ENCODE measurements around the gene BACH2. TPM values are rescaled to one million over a fixed set of nuclear protein-coding genes. Genes with fewer than 3 reads are reported as not detected.

BACH2 gene
- total and polyA plus RNA-seq, 7 donors = 0.12 to 16.9 (median 5.9) TPM

- H3K4me3 ChIP-seq = no peak overlapping the region
- peaks cover 0 to 20% of the 10 kb centered on the region in 2 donors for H3K36me3 ChIP-seq (ENCODE audit: insufficient read depth in 1 of 2, low read depth in 1 of 2)
- H3K4me1 ChIP-seq = no peaks in the 10 kb centered on the region
- no peaks in the 10 kb centered on the region for H3K27me3 ChIP-seq (ENCODE audit: insufficient read depth in 3 of 3, low read length in 2 of 3)
- intact Hi-C loops (cut with DNase I) = no loop called here
- no peak overlapping the region for H3K27ac ChIP-seq
- no peak for TF ChIP-seq CTCF (IDR thresholded peaks at IDR 0.05)
- DNase-seq (no peak), ATAC-seq (no peak)
- H3K9me3 ChIP-seq = no peaks in the 10 kb centered on the region
- 80 to 88% (median 87%) methylated on average over 5 of the region's 5 CpGs for WGBS, 3 donors
Observed at GRCh38 chr6:89927264-89927663, 369.4 kb downstream of the BACH2 start.

- Histone ChIP-seq H3K9me3 (no peaks in the 10 kb centered on the region), H3K36me3 (ENCODE audit: insufficient read depth in 1 of 2, low read depth in 1 of 2) (peaks cover 0 to 9% of the 10 kb centered on the region in 2 donors), H3K4me1 (no peaks in the 10 kb centered on the region), H3K27me3 (ENCODE audit: insufficient read depth in 3 of 3, low read length in 2 of 3) (no peaks in the 10 kb centered on the region), H3K27ac (no peak overlapping the region), H3K4me3 (no peak overlapping the region)
- 71 to 86% (median 85%) methylated on average over 2 of the region's 2 CpGs for WGBS, 3 donors
- intact Hi-C loops (cut with DNase I) = no loop called here
- ATAC-seq = no peak
- no peak for TF ChIP-seq CTCF (IDR thresholded peaks at IDR 0.05)
- no peak for DNase-seq
Observed at GRCh38 chr6:89925826-89926225, 370.8 kb downstream of the BACH2 start.

GRCh38 chr6:89924231-89924630, 372.4 kb downstream of the BACH2 start:
- Histone ChIP-seq H3K27ac (no peak overlapping the region), H3K27me3 (ENCODE audit: insufficient read depth in 3 of 3, low read length in 2 of 3) (no peaks in the 10 kb centered on the region), H3K4me1 (no peaks in the 10 kb centered on the region), H3K36me3 (ENCODE audit: insufficient read depth in 1 of 2, low read depth in 1 of 2) (peaks cover 0 to 3% of the 10 kb centered on the region in 2 donors), H3K9me3 (no peaks in the 10 kb centered on the region), H3K4me3 (no peak overlapping the region)
- 63 to 65% (median 64%) methylated on average over 5 of the region's 5 CpGs for WGBS, 3 donors
- no peak for TF ChIP-seq CTCF (IDR thresholded peaks at IDR 0.05)
- DNase-seq (no peak), ATAC-seq (no peak)
- intact Hi-C loops (cut with DNase I) = no loop called here

GRCh38 chr6:89921691-89922090, 375.0 kb downstream of the BACH2 start:
- Histone ChIP-seq H3K36me3 (ENCODE audit: insufficient read depth in 1 of 2, low read depth in 1 of 2) (no peaks in the 10 kb centered on the region), H3K4me3 (no peak overlapping the region), H3K4me1 (no peaks in the 10 kb centered on the region), H3K27me3 (ENCODE audit: insufficient read depth in 3 of 3, low read length in 2 of 3) (no peaks in the 10 kb centered on the region), H3K9me3 (peaks cover 5% of the 10 kb centered on the region), H3K27ac (no peak overlapping the region)
- 88 to 96% (median 92%) methylated on average over 10 of the region's 10 CpGs for WGBS, 3 donors
- no peak for TF ChIP-seq CTCF (IDR thresholded peaks at IDR 0.05)
- ATAC-seq (no peak), DNase-seq (no peak)
- intact Hi-C loops (cut with DNase I) = no loop called here

GRCh38 chr6:89921197-89921596, 375.4 kb downstream of the BACH2 start:
- Histone ChIP-seq H3K9me3 (peaks cover 10% of the 10 kb centered on the region), H3K4me3 (no peak overlapping the region), H3K4me1 (no peaks in the 10 kb centered on the region), H3K27me3 (ENCODE audit: insufficient read depth in 3 of 3, low read length in 2 of 3) (no peaks in the 10 kb centered on the region), H3K36me3 (ENCODE audit: insufficient read depth in 1 of 2, low read depth in 1 of 2) (no peaks in the 10 kb centered on the region), H3K27ac (no peak overlapping the region)
- TF ChIP-seq CTCF (IDR thresholded peaks at IDR 0.05) = no peak
- intact Hi-C loops (cut with DNase I) = no loop called here
- ATAC-seq = no peak
- 71 to 77% (median 76%) methylated on average over 6 of the region's 6 CpGs for WGBS, 3 donors
- DNase-seq = no peak
